Measurements from ENCODE around the gene AGAP3. TPM values are rescaled to one million over a fixed set of nuclear protein-coding genes. Genes with fewer than 3 reads are reported as not detected.

Gene AGAP3
- total RNA-seq, 4 donors from 2014 or later = 68.6 to 100 (median 72.2) TPM

DNA sequence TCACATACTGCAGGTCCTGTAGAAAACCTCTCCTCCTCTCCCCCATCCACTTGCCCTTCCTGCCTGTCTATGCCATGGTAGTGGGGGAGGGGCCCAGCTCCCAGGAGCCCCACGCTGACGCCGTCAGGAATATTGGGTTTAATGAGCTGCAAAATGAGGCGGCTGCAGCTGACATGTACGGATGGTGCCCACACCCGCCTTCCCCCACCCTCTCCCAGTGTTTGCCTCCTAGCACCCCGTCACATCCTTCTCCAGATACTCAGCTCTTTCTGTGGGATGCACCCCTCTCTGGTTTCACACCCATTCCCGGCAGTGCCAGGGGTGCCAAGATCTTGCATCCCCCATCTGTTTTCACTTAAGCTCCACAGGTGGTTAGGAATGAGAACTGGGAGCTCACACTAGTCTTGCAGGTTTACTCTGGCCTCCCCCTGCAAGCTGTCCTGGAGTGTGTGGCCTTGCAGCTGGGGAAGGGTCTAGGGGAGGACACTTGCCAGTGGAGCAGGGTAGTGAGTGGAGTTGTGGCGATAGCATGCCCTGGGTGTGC is 55.1 kb downstream of the AGAP3 start:
- no peak for TF ChIP-seq POLR2A (IDR thresholded peaks at IDR 0.05)
- TF ChIP-seq, protein P1, sequence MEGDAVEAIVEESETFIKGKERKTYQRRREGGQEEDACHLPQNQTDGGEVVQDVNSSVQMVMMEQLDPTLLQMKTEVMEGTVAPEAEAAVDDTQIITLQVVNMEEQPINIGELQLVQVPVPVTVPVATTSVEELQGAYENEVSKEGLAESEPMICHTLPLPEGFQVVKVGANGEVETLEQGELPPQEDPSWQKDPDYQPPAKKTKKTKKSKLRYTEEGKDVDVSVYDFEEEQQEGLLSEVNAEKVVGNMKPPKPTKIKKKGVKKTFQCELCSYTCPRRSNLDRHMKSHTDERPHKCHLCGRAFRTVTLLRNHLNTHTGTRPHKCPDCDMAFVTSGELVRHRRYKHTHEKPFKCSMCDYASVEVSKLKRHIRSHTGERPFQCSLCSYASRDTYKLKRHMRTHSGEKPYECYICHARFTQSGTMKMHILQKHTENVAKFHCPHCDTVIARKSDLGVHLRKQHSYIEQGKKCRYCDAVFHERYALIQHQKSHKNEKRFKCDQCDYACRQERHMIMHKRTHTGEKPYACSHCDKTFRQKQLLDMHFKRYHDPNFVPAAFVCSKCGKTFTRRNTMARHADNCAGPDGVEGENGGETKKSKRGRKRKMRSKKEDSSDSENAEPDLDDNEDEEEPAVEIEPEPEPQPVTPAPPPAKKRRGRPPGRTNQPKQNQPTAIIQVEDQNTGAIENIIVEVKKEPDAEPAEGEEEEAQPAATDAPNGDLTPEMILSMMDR (IDR thresholded peaks at IDR 0.05) = no peak
- Histone ChIP-seq H3K4me3 (no peak overlapping the region), H3K36me3 (peaks cover 38 to 91% (median 44%) of the 10 kb centered on the region in 3 donors), H3K4me1 (peaks cover 0 to 9% (median 0%) of the 10 kb centered on the region in 3 donors), H3K27ac (no peak overlapping the region), H3K27me3 (no peaks in the 10 kb centered on the region), H3K9me3 (no peaks in the 10 kb centered on the region)
- 85 to 88% methylated on average over 7 of the region's 9 CpGs for WGBS, 2 donors
- intact Hi-C loops (cut with DNase I) = no loop called here
- DNase-seq = no peak

DNA sequence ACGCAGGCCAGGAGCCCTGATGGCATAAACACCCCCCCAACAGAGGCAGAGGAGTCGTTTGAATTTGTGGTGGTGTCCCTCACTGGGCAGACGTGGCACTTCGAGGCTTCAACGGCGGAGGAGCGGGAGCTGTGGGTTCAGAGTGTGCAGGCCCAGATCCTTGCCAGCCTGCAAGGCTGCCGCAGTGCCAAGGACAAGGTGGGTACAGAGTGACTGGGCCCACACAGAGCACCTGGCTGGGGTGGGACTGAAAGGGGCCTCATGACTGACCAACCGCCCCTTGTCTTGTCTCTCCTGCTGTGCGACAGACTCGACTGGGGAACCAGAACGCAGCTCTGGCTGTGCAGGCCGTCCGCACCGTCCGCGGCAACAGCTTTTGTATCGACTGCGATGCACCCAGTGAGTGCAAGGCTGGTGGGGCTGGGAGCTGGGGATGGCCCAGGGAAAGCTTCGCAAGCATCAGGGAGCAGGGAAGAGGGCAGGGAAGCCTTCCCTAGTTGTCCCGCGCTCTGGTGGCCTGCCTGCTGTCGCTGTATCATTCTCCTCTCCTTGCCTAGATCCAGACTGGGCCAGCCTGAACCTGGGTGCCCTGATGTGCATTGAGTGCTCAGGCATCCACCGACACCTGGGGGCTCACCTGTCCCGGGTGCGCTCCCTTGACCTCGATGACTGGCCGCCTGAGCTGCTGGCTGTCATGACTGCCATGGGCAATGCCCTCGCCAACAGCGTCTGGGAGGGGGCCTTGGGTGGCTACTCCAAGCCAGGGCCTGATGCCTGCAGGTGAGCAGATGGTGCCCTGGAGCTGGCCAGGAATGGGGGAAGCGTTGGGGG is 55.8 kb downstream of the AGAP3 start:
- 79 to 89% methylated on average over 8 to 9 of the region's 31 CpGs for WGBS, 2 donors
- Histone ChIP-seq H3K27me3 (no peaks in the 10 kb centered on the region), H3K36me3 (peaks cover 31 to 84% (median 43%) of the 10 kb centered on the region in 3 donors), H3K4me1 (peaks cover 0 to 9% (median 0%) of the 10 kb centered on the region in 3 donors), H3K9me3 (no peaks in the 10 kb centered on the region), H3K27ac (no peak overlapping the region), H3K4me3 (no peak overlapping the region)
- intact Hi-C loops (cut with DNase I) = no loop called here
- no peak for DNase-seq
- TF ChIP-seq POLR2A (IDR thresholded peaks at IDR 0.05) = no peak

GRCh38 chr7:151142686-151143040 is 56.4 kb downstream of the AGAP3 start:
- WGBS, 2 donors = 62 to 63% methylated on average over 1 to 5 of the region's 10 CpGs
- peaks cover 0 to 9% (median 0%) of the 10 kb centered on the region in 3 donors for H3K4me1 ChIP-seq
- intact Hi-C loops (cut with DNase I) = no loop called here
- H3K27ac ChIP-seq = no peak overlapping the region
- no peak overlapping the region for H3K4me3 ChIP-seq
- no peaks in the 10 kb centered on the region for H3K27me3 ChIP-seq
- no peak for DNase-seq
- no peaks in the 10 kb centered on the region for H3K9me3 ChIP-seq
- TF ChIP-seq, protein P1 (IDR thresholded peaks at IDR 0.05) = no peak
- no peak for TF ChIP-seq POLR2A (IDR thresholded peaks at IDR 0.05)
- peaks cover 31 to 78% (median 42%) of the 10 kb centered on the region in 3 donors for H3K36me3 ChIP-seq

GRCh38 chr7:151143261-151144015 is 57.2 kb downstream of the AGAP3 start:
- DNase-seq = no peak
- Histone ChIP-seq H3K4me3 (no peak overlapping the region), H3K27me3 (peaks cover 0 to 5% (median 0%) of the 10 kb centered on the region in 4 donors), H3K9me3 (no peaks in the 10 kb centered on the region), H3K36me3 (peaks cover 31 to 71% (median 34%) of the 10 kb centered on the region in 3 donors), H3K4me1 (peaks cover 0 to 9% (median 0%) of the 10 kb centered on the region in 3 donors), H3K27ac (no peak overlapping the region)
- 72 to 79% methylated on average over 13 to 17 of the region's 25 CpGs for WGBS, 2 donors
- intact Hi-C loops (cut with DNase I) = no loop called here
- TF ChIP-seq POLR2A (IDR thresholded peaks at IDR 0.05) = no peak
- TF ChIP-seq, protein P1 (IDR thresholded peaks at IDR 0.05) = no peak

GRCh38 chr7:151144387-151144786 is 58.1 kb downstream of the AGAP3 start:
- intact Hi-C loops (cut with DNase I) = no loop called here
- Histone ChIP-seq H3K4me3 (no peak overlapping the region), H3K36me3 (peaks cover 31 to 61% (median 32%) of the 10 kb centered on the region in 3 donors), H3K27me3 (peaks cover 0 to 14% (median 0%) of the 10 kb centered on the region in 4 donors), H3K4me1 (peaks cover 0 to 9% (median 0%) of the 10 kb centered on the region in 3 donors), H3K27ac (no peak overlapping the region), H3K9me3 (no peaks in the 10 kb centered on the region)
- DNase-seq = no peak
- no peak for TF ChIP-seq POLR2A (IDR thresholded peaks at IDR 0.05)
- WGBS, 2 donors = 91 to 92% methylated on average over 6 to 7 of the region's 7 CpGs

Measured in esophagus squamous epithelium (tissue), 5 donors.